Stimulated activated CD4-positive, alpha-beta T cell treated with anti-CD3 and anti-CD28 coated beads, Interleukin-2, amount 100 ng/mL, for 4 hours (primary cell): ENCODE data around the gene KIF2C.
A peak's percentile ranks its signal among the peaks of the same experiment; 100 is the strongest.
"Not testable (repeated sequence)": the region's sequence is repeated elsewhere in the genome, so short reads cannot be mapped to it uniquely, and the experiment has no call there.

Source experiments
- DNase-seq: peaks from one replicate; pipeline ENCODE4 v3.0.0-alpha.2; 2020; ENCODE audit warnings: low read depth

The KIF2C gene

DNA sequence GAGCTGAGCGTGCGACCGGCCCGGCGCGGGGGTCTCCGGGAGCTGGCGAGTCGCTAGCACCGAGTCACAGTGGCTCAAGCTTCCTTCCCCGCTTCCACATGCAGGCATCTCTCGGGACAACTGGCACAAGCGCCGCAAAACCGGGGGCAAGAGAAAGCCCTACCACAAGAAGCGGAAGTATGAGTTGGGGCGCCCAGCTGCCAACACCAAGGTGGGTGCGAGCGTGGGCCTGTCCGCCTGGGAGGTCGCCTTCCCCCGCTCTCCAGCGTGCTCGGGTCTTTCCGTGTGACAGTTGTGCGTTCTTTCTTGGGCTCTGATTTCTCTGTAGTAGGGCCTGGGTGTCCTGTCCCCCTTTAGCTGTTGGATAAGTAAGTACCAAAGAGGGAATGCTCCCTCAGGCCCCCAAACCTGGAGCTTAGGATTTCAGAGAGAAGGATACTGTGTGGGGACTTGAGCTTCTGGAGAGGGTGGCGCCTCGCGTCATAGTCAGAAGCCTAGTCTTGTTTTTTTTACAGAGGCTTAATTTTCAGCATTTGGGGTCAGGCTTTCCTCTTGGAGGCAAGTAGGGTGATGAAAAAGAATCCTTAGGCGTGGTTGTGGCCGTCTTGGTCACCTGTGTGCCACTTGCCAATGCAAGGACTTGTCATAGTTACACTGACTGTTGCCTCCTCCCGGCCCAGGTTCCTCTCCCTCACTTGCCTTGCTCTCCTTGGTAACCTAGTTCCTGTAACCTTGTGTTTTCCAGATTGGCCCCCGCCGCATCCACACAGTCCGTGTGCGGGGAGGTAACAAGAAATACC is 36.5 kb downstream of the KIF2C start:
- peak; percentile 59 for DNase-seq

DNA sequence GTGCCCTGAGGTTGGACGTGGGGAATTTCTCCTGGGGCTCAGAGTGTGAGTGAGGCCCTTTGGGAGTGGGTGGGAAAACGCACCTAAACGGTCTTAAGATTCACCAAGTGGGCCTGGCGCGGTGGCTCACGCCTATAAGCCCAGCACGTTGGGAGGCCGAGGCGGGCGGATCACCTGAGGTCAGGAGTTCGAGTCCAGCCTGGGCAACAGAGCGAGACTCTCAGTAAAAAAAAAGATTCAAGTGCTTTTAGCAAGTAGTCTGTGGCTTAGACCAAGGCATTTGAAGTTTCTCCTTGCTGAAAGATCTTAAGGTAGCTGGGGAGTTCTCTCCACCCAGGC is 37.1 kb downstream of the KIF2C start:
- DNase-seq = no peak

DNA sequence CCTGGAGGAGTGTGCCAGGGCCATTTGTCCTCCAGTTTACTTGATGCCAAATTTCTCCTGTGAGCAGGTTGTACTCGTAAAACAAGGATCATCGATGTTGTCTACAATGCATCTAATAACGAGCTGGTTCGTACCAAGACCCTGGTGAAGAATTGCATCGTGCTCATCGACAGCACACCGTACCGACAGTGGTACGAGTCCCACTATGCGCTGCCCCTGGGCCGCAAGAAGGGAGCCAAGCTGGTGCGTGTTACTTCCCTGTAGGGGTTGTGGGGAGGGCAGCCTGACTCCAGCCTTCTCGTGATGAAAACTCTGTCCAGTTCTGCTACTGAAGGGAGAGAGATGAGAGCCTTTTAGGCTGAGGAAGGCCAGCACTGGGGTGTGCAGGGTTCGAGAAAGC is 37.9 kb downstream of the KIF2C start:
- no peak for DNase-seq

DNA sequence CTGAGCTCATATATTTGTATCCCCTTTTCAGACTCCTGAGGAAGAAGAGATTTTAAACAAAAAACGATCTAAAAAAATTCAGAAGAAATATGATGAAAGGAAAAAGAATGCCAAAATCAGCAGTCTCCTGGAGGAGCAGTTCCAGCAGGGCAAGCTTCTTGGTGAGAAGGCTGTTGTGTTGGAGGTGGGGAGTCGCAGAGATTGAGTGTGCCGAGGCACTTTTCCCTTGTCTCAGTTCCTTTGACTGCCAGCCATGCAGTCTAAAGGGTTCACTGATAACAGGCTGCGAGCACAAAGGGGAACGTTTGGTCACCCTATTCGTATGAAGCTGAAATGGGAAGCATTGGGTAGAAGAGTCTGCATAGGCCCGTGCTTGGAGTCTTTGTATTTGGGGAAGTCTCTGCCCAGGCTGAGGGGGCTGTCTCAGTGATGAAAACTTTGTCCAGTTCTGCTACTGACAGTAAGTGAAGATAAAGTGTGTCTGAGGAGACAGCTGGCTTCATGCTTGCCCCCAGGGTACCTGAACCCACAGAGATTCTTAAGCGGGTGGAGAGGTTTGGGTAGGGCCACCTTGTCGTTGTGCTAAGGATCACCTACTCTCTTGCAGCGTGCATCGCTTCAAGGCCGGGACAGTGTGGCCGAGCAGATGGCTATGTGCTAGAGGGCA is 38.5 kb downstream of the KIF2C start:
- no peak for DNase-seq

DNA sequence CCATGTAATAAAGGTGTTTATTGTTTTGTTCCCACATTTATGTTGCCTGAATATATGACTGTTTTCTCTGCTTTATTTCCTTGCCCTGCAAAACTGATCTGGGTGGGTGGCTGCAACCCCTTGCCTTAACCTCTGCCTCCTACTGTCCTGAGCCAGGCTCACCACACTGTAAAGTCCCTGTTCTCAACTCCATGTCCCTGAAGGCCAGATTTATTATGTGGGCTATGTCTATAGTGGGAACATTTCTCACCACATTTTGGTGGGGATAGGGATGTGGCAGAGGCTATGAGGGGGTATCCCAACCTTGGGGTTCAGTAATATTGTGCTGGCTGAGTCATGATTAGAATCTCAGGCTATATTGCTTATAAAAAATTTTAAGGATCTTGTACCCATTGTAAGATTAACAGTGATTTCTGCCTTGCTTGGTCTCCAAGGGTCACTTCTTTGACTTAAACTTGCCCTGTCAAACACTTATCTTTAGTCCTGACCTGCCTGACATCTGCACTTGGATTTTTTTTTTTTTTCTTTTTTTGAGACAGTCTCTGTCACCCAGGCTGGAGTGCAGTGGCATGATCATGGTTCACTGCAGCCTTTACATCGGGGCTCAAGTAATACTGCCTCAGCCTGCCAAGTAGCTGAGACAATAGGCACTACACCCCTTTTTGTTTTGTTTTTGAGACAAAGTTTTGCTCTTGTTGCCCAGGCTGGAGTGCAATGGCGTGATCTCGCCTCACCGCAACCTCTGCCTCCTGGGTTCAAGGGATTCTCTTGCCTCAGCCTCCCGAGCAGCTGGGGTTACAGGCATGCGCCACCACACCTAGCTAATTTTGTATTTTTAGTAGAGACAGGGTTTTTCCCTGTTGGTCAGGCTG is 39.3 kb downstream of the KIF2C start:
- no peak for DNase-seq

DNA sequence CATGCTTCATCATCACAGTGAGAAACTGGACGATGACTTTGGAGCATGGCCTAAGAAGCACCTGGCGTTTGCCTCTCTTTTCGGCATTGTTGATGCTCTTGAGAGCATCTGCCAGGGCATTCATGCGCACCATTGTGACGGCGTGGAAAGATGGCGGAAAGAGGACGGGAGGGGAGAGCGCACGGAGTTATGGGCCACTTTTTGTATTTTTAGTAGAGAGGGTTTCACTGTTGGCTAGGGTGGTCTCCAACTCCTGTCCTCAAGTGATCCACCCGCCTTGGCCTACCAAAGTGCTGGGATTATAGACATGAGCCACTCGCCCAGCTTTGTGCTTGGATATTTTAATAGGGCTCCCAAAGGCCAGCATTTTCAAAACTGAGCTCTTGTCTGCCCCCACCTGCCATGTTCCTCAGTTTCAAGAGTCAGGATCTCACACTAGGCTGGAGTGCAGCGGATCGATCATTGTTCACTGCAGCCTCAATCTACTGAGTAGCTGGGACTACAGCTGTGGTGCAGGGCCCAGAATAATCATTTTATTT is 41.0 kb downstream of the KIF2C start:
- DNase-seq = no peak

DNA sequence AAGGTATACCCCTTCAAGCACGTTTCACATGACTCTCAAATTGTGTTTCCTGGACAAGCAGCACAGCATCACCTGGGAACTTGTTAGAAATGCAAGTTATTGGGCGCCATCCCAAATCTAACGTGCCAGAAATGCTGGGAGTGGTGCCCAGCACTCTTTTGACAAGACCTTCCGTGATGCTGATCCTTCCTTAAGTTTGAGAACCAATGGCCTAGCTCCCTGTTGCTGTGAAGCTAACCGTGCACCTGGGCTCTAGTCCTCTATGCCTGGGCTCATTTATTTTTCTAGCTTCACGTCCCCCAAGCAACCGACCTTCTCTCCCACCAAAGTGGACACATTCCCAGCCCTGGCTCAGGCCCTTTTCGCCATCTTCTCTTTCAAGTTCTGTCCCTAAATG is 44.1 kb downstream of the KIF2C start:
- DNase-seq = no peak

DNA sequence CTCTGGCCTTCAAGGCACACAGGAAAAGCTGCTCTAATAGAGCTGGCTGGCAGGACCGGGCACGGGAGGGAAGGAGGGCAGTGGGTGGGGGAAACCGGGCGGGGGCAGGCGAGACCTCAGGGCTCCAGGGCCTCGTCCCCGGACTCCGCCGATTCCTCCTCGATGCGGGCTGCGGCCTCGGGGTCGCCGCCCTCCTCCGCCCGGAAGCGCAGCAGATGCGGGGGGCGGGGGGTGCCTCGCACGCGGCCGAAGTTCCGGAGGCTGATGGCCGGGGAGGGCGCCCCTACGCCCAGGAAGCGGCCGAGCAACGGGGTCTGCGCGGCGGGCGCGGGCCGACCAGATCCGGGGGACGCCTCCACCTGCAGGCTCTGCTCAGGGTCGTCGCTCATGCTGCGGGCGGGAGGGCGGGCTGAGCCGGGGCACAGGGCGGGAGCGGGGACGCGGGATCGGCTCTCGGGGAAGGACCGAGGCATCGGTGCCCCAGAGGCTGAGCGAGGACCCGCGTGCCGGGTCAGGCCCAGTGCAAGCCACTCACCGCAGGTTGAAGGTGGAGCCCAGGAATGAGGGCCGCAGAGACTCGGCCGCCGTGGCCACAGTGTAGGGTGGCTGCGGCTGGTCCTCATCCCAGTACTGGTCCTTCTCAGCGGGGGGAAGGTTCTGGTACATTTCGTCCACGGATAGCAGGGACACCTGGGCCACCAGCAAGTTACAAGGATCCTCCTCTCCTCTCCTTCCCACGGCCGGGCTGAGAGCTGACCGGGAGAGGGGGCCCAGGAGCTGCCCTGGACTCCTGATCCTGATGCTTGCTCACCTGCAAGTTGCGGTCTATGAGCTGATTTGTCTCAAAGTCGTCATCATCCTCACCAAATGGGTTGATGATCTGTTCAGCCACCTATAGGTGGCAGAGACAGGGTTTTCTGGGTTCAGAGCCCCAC is 44.7 kb downstream of the KIF2C start:
- no peak for DNase-seq

DNA sequence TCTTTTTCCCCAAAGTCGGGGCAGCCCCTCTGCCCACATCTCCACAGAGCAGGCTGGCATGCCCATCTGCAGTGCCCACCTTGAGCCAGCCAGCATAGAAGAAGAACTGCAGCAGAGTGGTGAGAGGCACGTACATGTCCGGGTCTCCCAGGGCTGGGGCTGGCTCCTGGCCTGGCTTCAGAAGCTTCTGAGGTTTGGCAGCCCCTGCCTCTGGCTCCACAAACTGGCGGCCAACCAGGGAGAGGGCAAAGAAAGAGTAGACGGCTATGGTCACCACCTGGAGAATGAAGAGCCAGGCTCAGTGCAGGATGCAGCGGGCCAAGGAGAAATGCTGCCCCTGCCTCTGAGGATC is 45.4 kb downstream of the KIF2C start:
- DNase-seq = no peak

DNA sequence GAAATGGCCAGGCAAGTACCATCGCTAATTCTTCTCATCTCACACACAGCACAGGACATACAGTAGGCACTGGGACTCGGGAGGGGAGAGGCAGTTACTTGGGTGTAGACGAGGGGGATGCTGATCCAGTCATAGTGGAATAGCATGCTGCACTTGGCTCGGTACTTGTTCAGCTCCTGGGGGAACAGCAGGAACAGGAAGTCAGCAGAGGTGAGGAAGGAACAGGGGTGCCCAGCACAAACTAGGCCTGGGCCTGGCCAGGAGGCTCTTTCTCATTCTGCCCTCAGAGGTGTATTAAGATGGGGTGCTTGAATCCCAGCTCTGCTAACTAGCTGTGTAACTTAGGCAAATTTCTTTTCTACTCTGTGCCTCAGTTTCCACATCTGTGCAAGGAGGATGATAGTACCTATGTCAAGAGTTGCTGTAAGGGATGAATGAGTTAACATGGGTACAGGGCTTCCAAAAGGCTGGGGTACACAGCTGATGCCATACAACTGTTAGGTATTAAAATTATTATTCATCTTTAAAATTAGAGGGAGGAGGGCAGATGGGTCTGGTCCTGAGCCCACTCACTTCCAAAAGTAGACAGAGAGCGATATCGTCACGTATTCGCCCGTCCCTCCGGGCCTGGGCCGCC is 46.0 kb downstream of the KIF2C start:
- no peak for DNase-seq

DNA sequence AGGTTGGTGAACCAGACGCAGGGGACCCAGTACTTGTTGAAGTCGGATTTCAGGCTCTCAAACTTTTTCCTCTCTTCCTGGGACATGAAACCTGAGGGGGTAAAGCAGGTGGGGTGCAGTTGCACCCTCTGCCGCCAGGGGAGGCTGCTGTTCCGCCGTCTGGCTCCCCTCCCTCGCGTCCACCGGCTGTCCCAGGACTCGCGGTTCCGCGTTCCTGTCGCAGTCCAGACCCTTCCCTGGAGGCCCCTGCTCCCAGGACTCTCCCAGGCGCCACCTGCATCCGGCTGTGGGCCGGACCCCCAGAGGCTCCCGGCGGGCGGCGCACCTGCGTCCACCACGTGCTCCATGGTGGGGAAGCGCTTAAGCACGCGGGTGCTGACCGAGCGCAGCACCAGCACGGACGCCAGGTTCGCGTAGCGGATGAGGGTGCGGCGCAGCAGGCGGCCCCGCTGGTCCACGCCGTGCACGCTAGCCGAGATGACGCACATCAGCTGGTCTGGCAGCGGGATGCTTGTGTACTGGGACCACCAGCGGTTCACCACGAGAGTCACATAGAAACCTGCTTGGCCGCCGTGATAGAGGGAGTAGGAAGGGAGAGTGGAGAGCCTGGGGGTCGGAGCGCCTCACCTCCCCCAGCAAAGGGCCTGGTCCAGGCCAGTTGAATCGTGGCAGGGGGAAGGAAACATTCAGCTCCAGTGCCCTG is 46.7 kb downstream of the KIF2C start:
- DNase-seq = peak; percentile 62

DNA sequence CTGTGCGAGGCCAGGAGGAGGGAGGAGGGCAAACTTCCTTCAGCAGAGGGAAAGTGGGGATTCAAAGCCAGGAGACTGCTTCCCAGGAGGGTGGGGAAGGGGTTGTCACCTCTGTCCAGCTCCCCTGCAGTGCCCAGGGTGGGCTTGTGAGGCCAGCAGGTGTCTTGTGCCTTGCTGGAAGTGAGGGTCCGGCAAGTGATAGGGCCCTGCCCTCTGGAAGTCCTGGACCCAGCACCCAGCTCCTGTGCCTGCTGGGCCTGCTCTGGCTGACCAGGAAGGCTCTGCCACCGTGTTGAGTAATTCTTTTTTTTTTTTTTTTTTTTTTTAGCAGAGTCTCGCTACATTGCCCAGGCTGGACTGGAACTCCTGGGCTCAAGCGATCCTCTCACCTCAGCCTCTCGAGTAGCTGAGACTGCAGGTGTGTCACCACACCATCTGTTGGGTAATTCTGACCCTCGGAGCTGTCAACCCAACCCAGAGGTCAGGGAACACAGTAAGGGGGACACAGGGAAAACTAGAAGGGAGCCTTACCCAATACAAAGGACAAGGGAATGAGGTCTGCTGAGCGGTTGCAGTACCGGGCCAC is 47.3 kb downstream of the KIF2C start:
- no peak for DNase-seq

DNA sequence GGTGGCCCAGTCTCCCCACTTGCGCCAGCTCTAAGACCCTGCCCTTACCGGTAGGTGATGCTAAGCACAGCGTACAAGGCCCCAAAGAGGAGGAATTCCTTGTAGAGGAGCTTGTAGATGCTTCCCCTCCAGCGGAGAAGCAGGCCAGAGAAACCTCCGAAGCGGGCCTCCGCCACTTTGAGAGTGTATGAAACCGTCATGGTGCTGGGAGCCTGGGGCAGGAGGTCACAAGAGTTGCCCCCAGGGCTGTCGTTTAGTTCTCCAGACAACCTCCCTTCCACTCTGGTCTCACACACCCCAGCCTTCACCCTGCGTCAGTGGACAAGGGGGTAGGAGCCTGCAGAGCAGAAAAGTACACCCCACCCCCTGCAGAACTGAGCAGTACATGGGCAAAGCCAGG is 47.9 kb downstream of the KIF2C start:
- DNase-seq = no peak

DNA sequence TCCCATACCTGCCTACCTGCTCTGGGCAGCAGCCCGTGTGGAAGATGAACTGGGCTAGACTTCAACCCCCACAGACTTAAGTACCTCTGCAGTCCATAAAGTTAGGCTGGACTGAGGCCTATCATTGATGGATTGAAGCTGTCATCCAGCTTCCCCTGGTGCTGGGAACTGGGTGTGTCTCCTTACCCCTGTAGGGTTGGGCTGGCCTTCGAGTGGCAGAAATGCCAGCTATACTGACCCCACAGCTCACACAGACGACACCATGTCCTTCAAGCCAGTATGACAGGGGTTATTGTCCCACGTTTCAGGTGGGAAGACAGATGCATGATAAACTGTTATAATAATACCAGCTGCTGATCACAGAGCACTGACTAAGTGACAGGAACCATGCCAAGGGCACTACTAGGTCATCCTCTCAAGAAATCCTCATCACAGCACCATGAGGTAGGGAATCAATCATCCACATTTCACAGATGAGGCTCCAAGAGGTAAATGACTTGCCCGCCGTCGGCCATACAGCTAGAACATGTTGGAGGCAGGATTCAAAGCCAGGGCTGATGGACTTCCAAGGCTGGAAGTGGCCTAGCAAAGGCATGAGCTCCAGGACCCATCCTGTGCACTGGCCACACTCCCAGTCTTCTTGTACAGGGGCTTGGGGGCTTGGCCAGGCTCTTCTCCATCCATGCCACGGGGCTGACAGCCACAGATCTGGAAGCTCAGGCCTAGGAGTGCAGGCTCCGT is 48.7 kb downstream of the KIF2C start, which contains the start of gene BEST4:
TSS of gene BEST4 (minus strand) at position 51 of the 741 bp plus-strand sequence. CDS start 465 bp downstream, outside the sequence.
- DNase-seq = no peak

DNA sequence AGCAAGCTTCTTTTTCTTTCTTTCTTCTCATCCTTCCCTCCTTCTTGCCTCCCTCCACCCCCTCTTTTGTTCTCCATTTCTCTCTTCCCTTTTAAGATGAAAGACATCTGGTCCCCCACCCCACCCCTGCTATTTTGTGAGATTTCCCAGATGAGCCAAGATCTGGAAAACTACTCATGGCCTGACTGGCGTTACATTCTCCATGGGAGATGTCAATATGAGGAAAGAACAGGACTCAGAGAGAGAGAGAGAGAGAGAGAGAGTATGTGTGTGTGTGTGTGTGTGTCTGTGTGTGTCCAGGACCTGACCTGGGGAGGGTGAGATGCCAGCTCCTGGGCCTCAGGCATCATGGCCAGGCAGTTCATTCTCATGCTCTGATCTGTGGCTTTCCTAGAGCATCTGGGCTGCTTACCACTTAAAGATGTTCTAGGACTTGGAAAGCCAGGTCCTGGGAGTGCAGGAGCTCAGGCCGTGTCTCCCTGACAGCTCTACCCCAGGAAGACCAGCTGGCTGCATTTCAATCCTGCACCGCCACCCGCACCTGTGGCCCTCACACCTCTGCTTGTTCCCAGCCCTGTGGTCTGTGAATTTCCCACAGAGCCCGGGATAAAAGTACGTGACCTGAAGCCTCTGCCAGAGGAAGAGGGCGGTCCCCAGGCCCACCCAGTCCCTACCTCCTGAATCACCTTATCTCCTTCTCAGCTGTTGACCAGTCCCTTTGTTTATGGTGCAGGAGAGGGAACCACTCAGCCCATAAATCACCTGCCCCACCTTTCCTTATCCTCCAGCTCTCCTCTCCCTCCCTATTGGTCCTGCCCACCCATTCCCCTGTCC is 51.5 kb downstream of the KIF2C start:
- no peak for DNase-seq

DNA sequence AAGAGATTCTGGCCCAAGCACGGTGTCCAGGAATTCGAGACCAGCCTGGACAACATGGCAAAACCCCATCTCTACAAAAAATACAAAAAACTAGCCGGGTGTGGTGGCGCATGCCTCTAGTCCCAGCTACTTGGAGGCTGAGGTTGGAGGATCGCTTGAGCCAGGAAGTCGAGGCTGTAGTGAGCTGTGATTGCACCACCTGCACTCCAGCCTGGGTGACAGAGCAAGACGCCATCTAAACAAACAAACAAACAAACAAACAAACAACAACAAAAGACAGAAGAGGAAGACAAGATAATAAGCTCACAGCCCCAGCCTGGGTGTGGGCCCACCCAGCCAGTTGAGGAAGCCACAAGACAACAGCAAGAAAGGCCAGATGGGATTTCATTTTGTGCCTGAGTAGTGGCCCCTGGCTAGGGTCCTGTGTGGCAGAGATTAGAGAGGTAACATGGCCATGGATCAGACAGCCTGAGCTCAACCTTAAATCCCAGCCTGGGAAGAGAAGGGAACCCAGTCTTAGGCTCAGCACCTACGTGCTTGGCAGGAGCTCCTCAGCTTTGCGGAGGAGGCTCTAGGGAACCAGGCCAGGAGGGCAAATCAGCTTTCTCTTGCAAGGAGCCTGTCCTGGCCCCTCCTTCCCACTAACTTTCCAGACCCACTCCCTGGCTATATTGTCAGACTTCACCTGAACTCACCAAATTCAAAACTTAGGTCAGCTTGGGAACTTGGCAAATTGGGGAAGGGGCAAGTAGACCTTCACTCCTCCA is 53.3 kb downstream of the KIF2C start:
- DNase-seq = no peak

DNA sequence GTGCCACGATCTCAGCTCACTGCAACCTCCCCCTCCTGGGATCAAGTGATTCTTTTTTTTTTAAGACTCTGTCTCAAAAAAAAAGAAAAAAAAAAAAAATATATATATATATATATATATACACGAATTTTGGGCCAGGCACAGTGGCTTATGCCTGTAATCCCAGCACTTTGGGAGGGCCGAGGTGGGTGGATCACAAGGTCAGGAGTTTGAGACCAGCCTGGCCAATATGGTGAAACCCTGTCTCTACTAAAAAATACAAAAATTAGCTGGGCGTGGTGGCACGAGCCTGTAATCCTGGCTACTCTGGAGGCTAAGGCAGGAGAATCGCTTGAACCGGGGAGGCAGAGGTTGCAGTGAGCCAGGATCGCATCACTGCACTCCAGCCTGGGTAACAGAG is 58.2 kb downstream of the KIF2C start:
- DNase-seq = not testable (repeated sequence)
